Right ventricle myocardium inferior (tissue), 1 donor: ENCODE measurements around the gene P4HA3. TPM values are rescaled to one million over a fixed set of nuclear protein-coding genes. Genes with fewer than 3 reads are reported as not detected.

Source experiments
- ATAC-seq: fragments of 200-7000 bp; cut with Tn5 transposase; one replicate; pipeline ENCODE4 v1.9.1; 2020; ENCODE audit warnings: mild to moderate bottlenecking, moderate library complexity
- DNase-seq: peaks from one replicate; pipeline ENCODE4 v3.0.0; 2021; ENCODE audit errors: missing footprints
- intact Hi-C: fragments of 100-400 bp; cut with DNase I; formaldehyde crosslinking; loops from one replicate; pipeline ENCODE4 v1.11.0; 2022
- total RNA-seq: library from RNA; stranded (reverse); fragmentation: NEBNext Ultra II Directional; extraction: Animal tissue kit (Norgen Biotek cat#: 25700); gene quantifications from one replicate; pipeline ENCODE4 v1.2.1, GENCODE V29; 2021
- donor health status: DM: no; HTN: yes; CAD: no; lungs with severe emphysema.

The P4HA3 gene
- total RNA-seq, 1 donor from 2014 or later, result not detected

DNA sequence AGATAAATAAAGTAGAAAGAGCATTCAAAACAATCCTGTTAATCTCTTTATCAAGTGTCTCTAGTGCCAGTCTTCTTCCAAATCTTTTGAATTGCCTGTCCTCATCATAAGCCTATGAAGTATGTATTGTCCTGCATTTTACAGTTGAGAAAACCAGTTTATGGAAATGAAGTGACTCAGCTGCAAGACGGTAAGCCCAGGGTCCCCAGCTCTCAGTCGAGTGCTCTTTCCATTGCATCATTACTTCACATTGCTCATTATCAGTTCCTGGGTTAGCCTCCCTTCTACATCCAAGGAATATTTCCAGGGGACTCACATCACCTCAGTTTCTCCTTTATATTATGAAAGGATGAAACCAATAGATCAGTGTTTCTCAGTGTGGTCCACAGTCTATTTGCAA, 9.1 kb upstream of the P4HA3 start:
- no peak for DNase-seq
- intact Hi-C loops, result loop anchor here (2.0 to 5.0 kb wide), 2 partner anchors 66 to 77 kb away; partner anchors contain the start of gene PGM2L1
- ATAC-seq, result no peak

DNA sequence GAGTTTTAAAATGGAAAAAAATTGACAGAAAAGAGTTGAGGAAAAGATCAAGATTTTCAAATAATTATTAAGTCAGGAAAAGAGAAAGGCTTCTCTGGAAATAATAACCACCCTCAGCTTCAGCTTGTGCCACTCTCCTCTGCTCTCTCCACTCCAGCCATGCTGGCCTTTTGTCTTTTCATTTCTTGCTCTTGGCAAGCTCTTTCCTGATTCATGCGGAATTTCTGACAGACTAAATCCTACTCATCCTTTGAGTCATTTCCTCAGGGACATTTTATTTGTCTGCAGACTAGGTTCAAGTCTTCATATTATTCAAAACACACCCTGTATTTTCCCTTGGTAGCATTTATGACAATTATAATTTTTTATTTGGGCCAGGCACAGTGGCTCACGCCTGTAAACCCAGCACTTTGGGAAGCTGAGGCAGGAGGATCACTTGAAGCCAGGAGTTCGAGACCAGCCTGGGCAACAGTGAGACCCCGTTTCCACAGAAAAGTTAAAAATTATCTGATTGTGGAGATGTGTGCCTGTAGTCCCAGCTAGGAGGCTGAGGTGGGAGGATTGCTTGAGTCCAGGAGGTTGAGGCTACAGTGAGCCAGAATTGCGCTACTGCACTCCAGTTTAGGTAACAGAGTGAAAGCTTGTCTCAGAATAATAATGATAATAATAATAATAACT, 7.8 kb upstream of the P4HA3 start:
- ATAC-seq (no peak), DNase-seq (no peak)
- intact Hi-C loops, result no loop called here

DNA sequence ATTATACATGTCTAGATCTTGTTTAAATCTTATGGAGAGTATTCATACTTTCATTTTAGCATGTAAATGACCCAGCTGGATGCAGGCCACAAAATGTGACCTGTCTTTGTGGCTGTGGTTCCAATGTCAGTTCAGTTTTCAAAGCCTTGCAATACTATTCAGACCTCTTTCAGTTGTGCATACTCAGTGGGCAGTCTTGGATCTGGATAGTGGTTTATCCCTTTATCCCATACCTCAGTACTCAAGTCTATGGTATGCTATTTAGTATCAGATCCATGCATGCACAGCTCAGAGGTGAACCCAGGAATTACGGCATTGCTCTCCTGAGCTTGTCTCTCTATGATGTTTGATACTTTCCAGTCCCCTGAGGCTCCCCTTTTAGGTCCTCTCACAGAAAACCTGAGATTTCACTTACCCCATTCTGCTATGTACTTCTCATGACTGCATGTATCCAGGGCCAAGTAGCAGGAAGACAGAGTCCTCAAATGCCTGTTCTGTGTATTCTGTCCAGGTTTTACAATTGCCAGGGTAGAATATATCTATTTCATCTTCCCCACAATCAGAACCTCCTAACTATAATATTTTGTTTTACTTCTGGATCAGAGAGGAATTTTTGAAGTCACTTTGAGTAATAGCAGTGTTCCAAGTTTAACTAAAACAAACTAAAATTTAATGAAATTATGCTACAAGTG, 6.9 kb upstream of the P4HA3 start:
- DNase-seq, result no peak
- ATAC-seq, result no peak
- intact Hi-C loops, result no loop called here

DNA sequence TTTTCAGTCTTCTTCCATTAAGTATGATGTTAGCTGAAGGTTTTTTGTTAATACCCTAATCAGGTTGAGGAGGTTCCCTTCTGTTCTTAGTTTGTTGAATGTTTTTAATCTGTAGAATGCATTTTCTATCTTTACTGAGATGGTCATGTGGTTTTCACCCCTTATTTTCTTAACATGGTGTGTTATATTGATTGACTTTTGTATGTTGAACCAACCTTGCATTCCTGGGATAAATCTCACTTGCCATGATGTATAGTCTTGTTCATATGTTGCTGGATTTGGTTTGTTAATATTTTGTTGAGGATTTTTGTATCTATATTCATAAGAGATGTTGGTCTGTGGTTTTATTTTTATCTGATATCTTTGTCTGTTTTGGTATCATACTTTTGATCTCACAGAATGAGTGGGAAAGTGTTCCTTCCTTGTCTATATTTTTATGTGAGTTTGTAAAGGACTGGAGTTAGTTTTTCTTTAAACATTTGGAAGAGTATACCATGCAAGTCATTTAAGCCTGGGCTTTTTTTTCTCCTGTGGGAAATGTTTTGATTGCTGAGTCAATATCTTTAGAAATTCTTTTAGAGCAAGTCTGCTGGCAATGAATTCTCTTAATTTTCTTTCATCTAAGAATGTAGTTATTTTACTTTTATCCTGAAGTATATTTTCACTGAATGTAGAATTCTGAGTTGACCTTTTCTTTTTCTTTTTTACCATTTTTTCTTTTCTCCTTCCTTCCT, 5.5 kb upstream of the P4HA3 start:
- intact Hi-C loops, result no loop called here

DNA sequence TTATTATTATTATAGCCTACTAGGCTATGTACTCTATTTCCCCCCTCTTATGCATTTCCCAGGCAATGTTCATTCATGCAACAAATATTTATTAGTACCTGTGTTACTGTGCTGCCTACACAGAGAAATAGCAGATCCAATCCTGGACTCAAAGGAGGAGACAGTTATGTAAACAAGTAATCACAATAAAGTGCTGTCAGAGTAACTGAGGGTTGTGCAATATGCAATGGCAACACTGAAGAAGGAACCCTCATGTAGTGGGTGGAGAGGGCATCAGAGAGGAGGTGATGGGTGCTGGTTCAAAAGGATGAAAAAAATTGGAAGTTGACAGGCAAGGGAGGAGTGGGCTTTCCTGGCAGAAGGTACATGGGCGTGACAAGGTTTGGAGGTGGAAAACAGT, 886 bp upstream of the P4HA3 start:
- intact Hi-C loops, result no loop called here
- no peak for DNase-seq
- no peak for ATAC-seq

More for the DNA sequence above, 5.5 kb upstream of the P4HA3 start:
- ATAC-seq (no peak), DNase-seq (no peak)

DNA sequence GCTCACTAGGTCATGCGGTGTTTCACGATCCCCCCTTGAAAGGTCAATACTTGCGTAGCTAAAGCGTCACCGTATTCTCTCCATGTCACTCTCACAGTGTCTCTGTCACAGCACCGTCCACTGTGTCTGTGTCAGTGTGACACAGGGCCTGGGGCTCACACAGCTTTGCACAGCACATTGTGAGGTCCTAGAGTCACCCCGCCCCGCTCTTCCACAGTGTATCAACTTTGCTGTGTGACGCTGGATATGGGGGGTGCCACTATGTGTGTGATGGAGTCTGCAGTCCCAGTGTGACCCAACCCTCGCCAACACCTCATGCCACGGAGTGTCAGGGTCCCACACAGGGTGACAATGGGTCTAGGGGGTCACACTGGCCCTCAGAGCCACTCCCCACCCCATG, 583 bp downstream of the P4HA3 start:
- DNase-seq (no peak), ATAC-seq (peak; percentile 33)
- intact Hi-C loops, result no loop called here

DNA sequence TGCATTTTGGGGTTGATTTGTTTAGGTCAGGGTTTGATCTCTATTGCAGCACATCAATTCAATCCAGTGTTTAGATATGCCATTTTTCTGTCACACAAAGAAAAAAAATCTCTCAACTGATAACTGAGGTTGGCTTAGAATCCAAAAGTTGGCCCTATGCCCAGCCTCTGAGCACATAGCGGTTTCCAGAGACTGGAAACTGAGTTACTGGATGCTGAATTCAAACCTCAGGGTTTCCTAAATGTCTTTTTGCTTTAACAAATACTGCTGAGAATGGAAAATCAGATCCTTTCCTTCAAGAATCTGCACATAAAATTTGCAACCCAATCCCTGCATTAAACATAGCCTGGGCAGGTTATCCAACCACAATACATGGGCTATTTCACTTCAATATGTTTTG, 4.0 kb downstream of the P4HA3 start:
- DNase-seq, result no peak
- no peak for ATAC-seq
- intact Hi-C loops, result no loop called here

DNA sequence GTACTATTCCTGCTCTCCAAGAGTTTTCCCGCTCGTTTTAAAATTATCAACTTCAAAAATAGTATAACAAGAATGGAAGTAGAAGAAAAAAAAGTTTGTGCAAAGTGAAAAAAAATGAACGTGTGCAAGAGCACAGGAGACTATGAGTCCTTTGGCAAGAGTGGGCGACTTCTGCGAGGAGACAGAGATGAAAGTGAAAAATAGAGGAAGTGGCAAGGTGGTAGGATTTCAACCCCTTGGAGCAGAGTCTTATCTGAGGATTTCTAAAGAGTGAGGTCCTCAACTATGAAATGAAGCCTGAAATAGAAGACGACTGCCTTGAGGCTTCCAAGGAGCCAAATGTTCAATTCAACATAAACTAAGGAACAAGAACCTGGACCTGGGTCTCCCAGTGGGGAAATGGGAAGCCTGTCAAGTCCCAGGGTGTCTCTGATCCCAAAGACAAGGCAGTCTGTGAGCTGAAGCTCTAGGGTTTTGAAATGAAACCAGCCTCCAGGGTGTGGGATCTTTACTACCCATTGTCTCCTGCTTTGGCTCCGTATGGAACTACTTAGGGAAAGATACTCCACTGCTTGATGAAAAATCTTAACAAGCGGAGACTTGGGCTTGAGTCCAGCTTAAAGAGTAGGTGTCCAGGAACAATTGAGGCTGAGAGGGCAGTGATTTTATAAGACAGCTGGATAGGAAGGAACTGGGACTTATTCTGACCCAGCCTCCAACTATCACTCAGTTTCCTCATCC, 4.8 kb downstream of the P4HA3 start:
- DNase-seq (no peak), ATAC-seq (no peak)
- intact Hi-C loops, result no loop called here

DNA sequence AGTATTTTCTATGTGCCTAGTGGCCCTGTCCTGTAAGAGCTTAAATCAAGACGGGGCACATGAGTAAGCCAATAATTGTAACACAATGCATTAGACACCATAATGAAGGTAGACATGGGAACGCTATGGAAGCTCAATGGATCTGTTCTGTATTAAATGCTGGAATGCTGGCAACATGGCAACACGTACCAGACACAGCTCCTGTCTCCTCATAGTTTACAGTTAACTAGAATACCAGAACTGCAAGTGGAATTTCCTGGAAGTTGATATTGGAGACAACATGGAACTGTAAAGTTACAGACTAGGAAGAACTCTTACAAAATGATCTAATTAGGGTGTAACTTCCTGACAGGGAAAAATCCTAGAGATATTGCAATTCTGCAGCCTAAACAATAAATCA, 12.4 kb downstream of the P4HA3 start:
- no peak for DNase-seq
- ATAC-seq, result no peak
- intact Hi-C loops, result no loop called here

DNA sequence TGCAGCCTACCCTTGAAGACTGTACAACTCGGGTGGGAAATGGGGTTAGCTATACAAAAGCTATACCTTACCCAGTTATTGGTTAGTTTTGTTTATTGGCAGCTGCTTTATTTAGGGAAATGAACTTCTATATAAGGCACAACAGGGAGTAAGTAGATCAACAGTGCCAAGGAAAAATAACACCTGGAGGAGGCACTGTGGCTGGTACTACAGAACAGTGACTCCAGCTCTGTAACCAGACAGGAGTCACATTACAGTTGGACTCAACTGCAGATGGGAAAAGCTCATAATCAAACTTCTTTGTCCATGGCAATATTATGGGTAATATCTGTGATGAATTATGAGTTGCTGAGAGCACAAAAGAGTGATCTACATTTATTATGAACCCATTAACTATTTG, 14.0 kb downstream of the P4HA3 start:
- intact Hi-C loops, result no loop called here
- DNase-seq, result no peak
- no peak for ATAC-seq

DNA sequence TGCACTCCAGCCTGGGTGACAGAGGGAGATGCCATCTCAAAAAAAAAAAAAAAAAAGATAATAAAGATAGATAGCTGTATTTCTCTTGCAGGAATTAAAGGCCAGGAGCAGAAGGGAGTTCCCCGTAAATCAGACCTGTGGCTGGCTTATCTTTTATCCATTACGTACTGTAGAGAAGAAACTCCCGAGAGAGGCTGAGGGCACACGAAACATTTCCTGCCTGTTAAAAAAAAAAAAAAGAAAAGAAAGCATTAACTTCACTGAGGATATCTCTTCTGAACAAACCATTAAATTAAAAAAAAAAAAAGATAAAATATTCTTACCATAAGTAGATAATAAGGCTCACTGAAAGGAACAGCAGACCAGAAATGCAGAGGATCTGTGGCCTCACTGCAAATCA, 22.5 kb downstream of the P4HA3 start:
- DNase-seq (no peak), ATAC-seq (no peak)
- intact Hi-C loops, result no loop called here

DNA sequence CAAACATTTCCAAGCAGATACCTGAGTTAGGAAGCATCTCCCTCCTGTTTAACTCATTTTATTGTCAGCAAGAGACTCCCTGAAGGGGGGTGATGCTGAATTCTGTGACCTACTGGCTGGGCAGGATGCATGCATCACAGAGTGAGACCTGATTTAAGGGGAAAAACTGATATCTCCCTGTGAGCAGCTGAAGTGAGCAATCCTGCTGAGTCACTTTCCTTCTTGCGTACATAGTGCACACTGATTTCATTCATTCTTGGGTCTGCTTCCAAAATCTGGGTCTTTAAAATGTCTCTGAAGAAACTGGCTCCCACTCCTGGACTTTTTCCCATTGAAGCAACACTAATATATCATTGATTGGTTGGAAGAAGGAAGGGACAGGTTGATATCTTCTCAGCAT, 23.3 kb downstream of the P4HA3 start:
- intact Hi-C loops, result no loop called here
- ATAC-seq (no peak), DNase-seq (no peak)

DNA sequence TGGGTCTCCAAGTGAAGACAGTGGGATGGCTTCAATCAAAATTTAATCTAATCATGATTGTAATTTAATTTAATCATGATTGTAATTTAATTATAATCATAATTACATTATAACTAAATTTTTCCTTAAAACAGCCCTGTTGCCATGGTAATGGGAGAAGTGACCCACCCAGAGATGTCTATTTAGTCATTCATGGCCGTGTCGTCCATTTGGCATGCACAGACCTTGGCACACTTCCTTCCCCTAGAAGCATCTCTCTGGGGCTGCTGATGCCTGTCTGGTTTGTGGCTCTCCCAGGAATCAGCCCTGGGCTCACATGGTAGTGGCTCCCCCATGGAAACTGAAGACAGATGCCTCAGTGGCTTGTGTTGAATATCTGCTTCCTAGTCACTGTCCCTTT, 27.0 kb downstream of the P4HA3 start:
- intact Hi-C loops, result no loop called here
- no peak for ATAC-seq
- no peak for DNase-seq

DNA sequence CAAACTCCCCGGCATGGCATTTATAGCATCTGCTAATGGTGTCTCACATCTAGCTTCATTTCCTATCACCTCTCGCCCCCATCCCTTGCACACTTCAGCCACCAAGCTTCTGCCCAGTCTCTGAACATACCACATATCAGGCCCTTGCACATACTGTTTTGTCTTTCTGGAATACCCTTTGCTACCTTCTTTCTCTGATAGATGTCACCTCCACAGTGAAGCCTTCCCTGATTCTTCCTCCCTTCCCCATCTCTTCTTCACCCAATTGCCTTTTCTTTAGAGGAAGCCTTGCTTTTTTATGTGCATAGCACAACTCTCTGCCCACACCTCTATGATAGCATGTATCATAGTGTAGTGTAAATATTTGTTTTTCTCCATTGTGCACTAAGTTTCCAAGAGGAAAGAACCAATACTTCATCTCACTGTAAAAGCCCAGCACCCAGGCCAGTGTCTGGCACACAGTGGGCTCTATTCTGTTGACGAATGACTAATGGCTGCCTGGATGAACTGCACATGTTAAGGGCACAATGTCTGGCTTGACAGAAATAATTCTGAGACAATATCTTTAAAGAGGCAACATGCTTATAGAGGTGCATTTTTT, 27.8 kb downstream of the P4HA3 start:
- intact Hi-C loops, result no loop called here
- ATAC-seq, result no peak
- no peak for DNase-seq

DNA sequence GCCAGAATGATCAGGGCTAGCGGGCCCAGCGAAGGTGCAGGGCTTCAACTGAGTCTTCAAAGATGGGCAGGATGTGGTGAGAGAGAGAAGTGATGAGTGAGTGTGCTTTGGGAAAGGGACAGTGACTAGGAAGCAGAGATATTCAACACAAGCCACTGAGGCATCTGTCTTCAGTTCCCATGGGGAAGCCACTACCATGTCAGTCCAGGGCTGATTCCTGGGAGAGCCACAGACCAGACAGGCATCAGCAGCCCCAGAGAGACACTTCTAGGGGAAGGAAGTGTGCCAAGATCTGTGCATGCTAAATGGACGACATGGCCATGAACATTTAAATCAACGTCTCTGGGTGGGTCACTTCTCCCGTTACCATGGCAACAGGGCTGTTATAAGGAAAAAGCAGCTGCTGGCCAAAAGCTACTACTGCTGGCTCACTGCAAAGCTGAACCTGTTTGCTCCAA, 28.5 kb downstream of the P4HA3 start:
- ATAC-seq (no peak), DNase-seq (no peak)
- intact Hi-C loops, result no loop called here

DNA sequence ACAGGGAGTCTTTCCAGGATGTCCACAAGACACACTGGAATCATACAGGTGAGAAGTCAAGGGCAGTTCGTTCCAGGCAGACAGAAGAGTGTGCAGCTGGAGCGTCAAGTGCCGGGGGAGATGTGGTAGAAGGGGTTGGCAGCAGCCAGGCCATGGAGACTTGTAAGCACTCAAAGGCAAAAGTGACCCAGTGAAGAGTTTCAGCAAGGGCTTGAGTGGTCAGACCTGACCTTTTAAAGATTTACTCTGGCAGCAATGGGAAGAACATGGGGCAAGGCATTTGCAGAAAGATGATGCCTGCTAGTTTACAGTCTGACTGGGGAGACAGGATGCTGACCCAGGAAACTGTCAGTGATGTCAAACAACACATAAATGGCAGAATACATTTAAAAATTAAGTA, 29.0 kb downstream of the P4HA3 start:
- intact Hi-C loops, result no loop called here

DNA sequence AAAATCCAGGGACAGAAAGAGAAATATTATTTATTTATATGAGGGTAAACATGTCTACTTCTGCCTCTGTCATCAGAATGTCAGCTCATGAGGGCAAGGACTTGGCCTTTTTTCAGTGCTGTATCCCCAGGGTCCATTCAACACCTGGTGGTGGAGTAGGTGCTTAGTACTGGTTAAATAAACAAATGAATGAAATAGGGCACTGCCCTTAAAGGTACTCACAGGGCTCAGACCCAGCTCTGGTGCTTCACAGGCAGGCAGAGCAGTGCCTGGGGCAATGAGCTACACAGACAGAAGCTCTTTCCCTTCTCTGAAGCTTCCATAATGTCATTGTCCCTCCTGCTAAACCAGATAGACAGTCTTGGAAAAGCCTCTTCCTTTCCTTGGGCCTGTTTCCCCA, 30.9 kb downstream of the P4HA3 start:
- intact Hi-C loops, result no loop called here
- ATAC-seq, result no peak
- no peak for DNase-seq

More for the DNA sequence above, 29.0 kb downstream of the P4HA3 start:
- no peak for ATAC-seq
- DNase-seq, result no peak

DNA sequence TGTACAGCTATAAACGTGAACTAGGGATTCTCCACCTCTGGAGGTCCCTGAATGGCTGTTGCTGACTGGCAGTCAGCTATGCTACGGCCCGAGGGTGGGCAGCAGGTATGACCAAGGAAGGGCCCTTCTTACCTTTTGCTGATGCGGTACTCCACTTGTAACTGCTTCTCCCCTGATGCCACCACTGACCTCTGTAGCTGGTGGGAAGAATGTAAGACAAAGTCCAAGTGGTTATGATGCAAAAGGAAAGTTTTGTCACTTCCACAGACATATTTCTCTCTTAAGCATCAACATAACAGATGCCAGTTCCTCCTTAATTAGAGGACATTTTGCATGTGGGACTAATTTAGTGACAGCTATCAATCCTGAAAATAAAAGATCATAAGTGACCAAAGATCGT, 32.2 kb downstream of the P4HA3 start:
- DNase-seq (no peak), ATAC-seq (no peak)
- intact Hi-C loops, result no loop called here

DNA sequence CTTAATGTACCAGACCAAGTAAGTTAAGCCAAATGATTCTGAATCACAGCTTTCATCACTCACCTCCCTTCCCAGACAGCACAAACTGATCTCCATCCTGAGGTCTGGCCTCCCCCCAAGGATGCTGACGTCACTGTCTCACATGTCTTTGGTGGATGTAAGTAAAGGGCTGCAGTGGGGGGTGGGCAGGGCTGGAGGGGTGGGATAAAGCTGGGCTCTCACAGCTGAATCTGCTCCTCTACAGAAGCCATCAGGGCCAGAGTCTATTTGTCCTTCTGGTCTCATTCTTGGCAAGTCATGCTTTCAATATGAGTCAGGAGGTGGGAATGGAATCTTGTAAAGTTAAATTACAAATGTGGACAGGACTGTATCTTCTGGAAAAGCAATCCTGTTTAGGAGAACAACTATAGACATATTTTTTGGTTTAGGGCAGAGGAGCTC, 32.7 kb downstream of the P4HA3 start:
- intact Hi-C loops, result no loop called here
- peak; percentile 71 for DNase-seq
- peak; percentile 23 for ATAC-seq
